HG02763 (cell line): ENCODE measurements around the gene CATSPER3.
"Not testable (repeated sequence)": the region's sequence is repeated elsewhere in the genome, so short reads cannot be mapped to it uniquely, and the experiment has no call there.

Experiments
- ATAC-seq: cut with Tn5 transposase; IDR thresholded peaks from one replicate; pipeline ENCODE4 v1.9.1; 2021; ENCODE audit warnings: mild to moderate bottlenecking, moderate library complexity; ENCODE audit not compliant: unreplicated experiment

The CATSPER3 gene

GRCh38 chr5:134969166-134969565, 1.5 kb downstream of the CATSPER3 start:
- no peak for ATAC-seq

GRCh38 chr5:134975078-134975715, 7.5 kb downstream of the CATSPER3 start:
- ATAC-seq: no peak

DNA sequence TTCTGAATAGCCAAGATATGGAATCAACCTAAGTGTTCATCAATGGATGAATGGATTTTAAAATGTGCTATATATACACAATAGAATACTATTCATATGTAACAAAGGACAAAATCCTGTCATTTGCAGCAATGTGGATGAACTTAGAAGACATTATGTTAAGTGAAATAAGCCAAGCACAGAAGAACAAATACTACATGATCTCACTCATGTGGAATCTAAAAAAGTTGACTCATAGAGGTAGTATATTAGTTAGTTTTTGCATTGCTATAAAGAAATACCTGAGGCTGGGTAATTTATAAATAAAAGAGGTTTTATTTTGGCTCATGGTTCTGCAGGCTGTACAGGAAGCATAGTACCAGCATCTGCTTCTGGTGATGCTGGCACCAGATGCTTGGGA, 8.1 kb downstream of the CATSPER3 start:
- ATAC-seq: no peak

GRCh38 chr5:134976841-134977240, 9.1 kb downstream of the CATSPER3 start:
- no peak for ATAC-seq

DNA sequence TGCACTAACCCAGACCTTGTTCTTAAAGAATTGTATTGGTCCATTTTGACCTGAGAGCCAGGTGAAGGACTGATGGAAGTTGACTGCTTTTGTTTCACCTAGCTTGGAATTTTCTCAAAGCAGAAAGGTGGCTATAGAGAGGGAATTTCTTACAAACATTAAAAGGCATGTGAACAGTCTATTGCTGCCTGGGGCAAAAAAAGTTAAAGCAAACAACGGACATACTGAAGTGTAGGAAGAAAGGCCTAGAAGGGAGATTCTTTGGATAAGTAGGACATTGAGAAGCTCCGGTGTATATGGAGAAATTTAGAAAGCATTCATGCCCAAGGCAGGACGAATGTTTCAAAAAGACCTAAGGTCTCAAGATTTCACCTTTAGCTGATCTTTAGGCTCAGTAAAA, 11.7 kb downstream of the CATSPER3 start:
- no peak for ATAC-seq

DNA sequence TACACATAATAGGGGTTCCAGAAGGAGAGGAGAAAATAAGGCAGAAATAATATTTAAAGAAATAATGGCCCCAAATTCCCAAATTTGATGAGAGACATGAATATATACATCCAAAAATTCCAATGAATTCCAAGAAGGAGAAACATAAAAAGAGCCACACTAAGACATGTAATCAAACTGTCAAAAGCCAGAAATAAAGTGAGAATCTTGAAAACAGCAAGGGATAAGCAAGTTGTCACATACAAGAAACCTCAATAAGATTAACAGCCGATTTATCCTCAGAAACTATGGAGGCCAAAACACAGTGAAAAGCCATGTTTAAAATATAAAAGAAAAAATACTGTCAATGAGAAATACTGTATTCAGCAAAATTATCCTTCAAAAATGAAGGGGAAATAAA, 14.5 kb downstream of the CATSPER3 start:
- no peak for ATAC-seq

GRCh38 chr5:134989266-134989830, 21.6 kb downstream of the CATSPER3 start:
- no peak for ATAC-seq

- ATAC-seq: not testable (repeated sequence)
These were observed 22.5 kb downstream of the CATSPER3 start for GRCh38 chr5:134990183-134990582.

GRCh38 chr5:134992148-134992547, 24.4 kb downstream of the CATSPER3 start:
- ATAC-seq: no peak

GRCh38 chr5:134993161-134993560, 25.5 kb downstream of the CATSPER3 start:
- no peak for ATAC-seq

- ATAC-seq: no peak
These were observed 27.0 kb downstream of the CATSPER3 start for GRCh38 chr5:134994560-134995156.

GRCh38 chr5:134995850-134996402, 28.2 kb downstream of the CATSPER3 start:
- ATAC-seq: no peak

DNA sequence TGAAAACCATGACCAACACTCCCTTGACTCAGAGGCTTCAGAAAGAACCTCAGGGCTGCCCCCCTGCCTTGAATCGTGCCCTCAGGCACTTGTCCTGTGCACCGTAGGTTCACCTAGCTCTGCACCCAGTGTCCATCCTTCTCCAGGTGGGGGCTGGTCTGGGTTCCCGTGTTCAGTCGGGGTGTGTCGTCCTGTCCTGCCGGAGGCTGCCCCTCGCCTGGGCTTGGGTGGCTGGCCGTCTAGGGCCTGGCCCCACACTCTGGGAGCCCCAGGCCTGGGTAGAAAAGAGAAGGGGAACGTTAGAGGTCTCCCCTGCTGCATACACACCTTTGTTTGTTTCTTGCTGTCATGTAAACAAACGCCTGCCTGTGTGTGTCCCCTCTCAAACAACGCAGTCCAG, 29.3 kb downstream of the CATSPER3 start:
- no peak for ATAC-seq

- not testable (repeated sequence) for ATAC-seq
These were observed 30.4 kb downstream of the CATSPER3 start for GRCh38 chr5:134998068-134998467.

DNA sequence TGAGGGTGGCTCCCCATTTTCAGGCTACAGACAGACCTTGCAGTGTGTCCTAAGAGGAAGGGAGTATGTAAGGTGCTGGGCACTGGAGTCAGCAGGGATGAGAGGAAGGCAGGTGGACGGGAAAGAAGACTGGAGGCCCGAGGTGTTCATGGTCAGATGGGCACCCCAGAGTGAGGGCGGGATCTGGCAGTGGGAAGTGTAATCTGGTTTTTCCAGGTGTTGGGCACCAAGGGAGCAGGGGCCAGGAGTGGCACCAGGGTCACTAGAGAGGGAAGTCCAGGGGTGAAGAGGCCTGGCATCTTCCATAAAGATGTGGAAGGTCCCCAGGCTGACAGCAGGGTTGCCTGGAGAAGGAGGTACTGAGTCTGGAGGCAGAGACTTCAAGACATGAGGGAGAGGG, 36.7 kb downstream of the CATSPER3 start:
- no peak for ATAC-seq

GRCh38 chr5:135005076-135005475, 37.4 kb downstream of the CATSPER3 start:
- ATAC-seq: no peak

DNA sequence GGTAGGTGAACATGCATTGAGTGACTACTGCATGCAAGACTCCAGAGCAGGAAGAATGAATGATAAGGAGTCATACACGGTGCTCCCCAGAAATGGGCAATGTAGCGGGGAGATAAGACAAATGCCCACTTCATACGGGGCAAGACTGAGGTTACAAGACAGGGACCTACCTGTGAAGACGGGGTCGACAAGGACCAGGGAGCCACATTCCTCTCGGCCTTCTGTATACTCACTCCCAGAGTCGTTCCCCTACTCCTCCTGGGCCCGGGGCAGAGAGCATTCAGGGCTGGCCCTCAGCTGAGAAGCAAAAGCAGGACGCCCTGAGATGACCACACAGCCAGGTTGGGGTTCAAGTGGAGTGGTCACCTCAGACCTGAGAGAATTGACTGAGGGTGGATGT, 39.6 kb downstream of the CATSPER3 start:
- ATAC-seq: no peak

- ATAC-seq: no peak
These were observed 40.1 kb downstream of the CATSPER3 start for GRCh38 chr5:135007749-135008363.

- ATAC-seq: no peak
These were observed 40.8 kb downstream of the CATSPER3 start for GRCh38 chr5:135008556-135008955.

DNA sequence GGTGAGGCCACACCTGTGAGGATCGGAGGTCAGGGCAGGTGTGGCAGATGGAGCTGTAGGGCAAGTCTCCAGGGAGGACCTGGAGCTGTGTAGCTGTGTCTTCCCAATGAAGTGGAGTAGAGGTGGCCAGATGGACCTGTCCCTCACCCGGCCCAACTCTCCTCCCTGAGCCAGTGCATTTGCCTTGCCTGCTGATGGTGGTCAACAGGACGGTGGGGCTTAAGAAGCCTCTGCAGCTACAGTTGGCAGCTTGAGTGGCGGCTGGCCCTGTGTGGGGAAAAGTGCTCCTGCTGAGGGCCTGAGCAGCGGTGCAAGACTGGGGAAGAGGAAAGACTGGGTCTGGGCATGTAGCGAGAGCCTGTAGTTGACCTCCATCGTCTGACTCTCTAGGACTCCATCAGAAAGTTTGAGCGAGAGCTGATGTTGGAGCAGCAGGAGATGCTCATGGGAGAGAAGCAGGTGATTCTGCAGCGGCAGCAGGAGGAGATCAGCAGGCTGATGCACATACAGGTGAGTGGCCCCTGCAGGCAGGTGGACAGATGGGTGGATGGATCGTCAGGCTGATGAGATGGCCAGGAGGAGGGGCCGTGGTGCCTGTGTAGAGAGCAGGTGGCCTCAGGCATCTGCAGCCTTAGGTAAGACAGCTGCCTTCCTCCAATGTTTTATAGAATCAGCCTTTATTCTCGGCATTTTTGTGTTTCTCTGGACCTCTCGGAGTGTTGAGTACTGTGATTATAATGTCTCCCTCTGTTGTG, 41.5 kb downstream of the CATSPER3 start:
- ATAC-seq: no peak
